ENCODE results near the gene SEPTIN2.

- TF ChIP-seq CTCF (IDR thresholded peaks at IDR 0.05) (no peak), POLR2A (IDR thresholded peaks at IDR 0.05) (no peak), EP300 (IDR thresholded peaks at IDR 0.05) (no peak)
These were observed 29.2 kb upstream of the SEPTIN2 start for GRCh38 chr2:241286348-241287090.
